ENCODE data around the gene FNIP2. TPM values are rescaled to one million over a fixed set of nuclear protein-coding genes. Genes with fewer than 3 reads are reported as not detected.
"Not testable (repeated sequence)": the region's sequence is repeated elsewhere in the genome, so short reads cannot be mapped to it uniquely, and the experiment has no call there.

The FNIP2 gene
- total RNA-seq, 1 donor from 2014 or later, result 30.5 TPM

- no peak overlapping the region for H3K4me3 Mint-ChIP-seq
- no peaks in the 10 kb centered on the region for H3K27me3 Mint-ChIP-seq (ENCODE audit: low read depth)
- TF ChIP-seq CTCF (conservative IDR thresholded peaks at IDR 0.05), result no peak
- DNase-seq (ENCODE audit: low read depth, low spot score), result no peak
- H3K27ac Mint-ChIP-seq (ENCODE audit: unreplicated experiment), result no peak overlapping the region
- no peaks in the 10 kb centered on the region for H3K4me1 Mint-ChIP-seq
- H3K36me3 Mint-ChIP-seq (ENCODE audit: low read depth), result no peaks in the 10 kb centered on the region
- peaks cover 9% of the 10 kb centered on the region for H3K9me3 Mint-ChIP-seq
These were observed 178.0 kb downstream of the FNIP2 start for GRCh38 chr4:158946825-158947224.

- H3K4me1 Mint-ChIP-seq, result no peaks in the 10 kb centered on the region
- DNase-seq (ENCODE audit: low read depth, low spot score), result no peak
- H3K36me3 Mint-ChIP-seq (ENCODE audit: low read depth), result peaks cover 6% of the 10 kb centered on the region
- H3K9me3 Mint-ChIP-seq, result peaks cover 15% of the 10 kb centered on the region
- H3K4me3 Mint-ChIP-seq, result no peak overlapping the region
- no peak for TF ChIP-seq CTCF (conservative IDR thresholded peaks at IDR 0.05)
- H3K27ac Mint-ChIP-seq (ENCODE audit: unreplicated experiment), result no peak overlapping the region
- no peaks in the 10 kb centered on the region for H3K27me3 Mint-ChIP-seq (ENCODE audit: low read depth)
These were observed 179.2 kb downstream of the FNIP2 start for GRCh38 chr4:158948071-158948470.

GRCh38 chr4:158949099-158949498 is 180.3 kb downstream of the FNIP2 start:
- H3K4me3 Mint-ChIP-seq, result no peak overlapping the region
- no peaks in the 10 kb centered on the region for H3K27me3 Mint-ChIP-seq (ENCODE audit: low read depth)
- no peak for TF ChIP-seq CTCF (conservative IDR thresholded peaks at IDR 0.05)
- H3K27ac Mint-ChIP-seq (ENCODE audit: unreplicated experiment), result no peak overlapping the region
- H3K4me1 Mint-ChIP-seq, result no peaks in the 10 kb centered on the region
- peaks cover 6% of the 10 kb centered on the region for H3K36me3 Mint-ChIP-seq (ENCODE audit: low read depth)
- no peak for DNase-seq (ENCODE audit: low read depth, low spot score)
- peaks cover 15% of the 10 kb centered on the region for H3K9me3 Mint-ChIP-seq

- H3K36me3 Mint-ChIP-seq (ENCODE audit: low read depth), result peaks cover 10% of the 10 kb centered on the region
- not testable (repeated sequence) for H3K27me3 Mint-ChIP-seq (ENCODE audit: low read depth); DNase-seq (ENCODE audit: low read depth, low spot score); H3K27ac Mint-ChIP-seq (ENCODE audit: unreplicated experiment); H3K4me3 Mint-ChIP-seq; H3K4me1 Mint-ChIP-seq
- H3K9me3 Mint-ChIP-seq, result peaks cover 14% of the 10 kb centered on the region
These were observed 183.5 kb downstream of the FNIP2 start for GRCh38 chr4:158952221-158952774.

- Mint-ChIP-seq H3K9me3 (peaks cover 11% of the 10 kb centered on the region), H3K36me3 (ENCODE audit: low read depth) (peaks cover 10% of the 10 kb centered on the region), H3K4me1 (peaks cover 16% of the 10 kb centered on the region)
- not testable (repeated sequence) for H3K27me3 Mint-ChIP-seq (ENCODE audit: low read depth); H3K4me3 Mint-ChIP-seq; DNase-seq (ENCODE audit: low read depth, low spot score); H3K27ac Mint-ChIP-seq (ENCODE audit: unreplicated experiment)
These were observed 187.5 kb downstream of the FNIP2 start for GRCh38 chr4:158956345-158956744.

GRCh38 chr4:158956918-158957317 is 188.1 kb downstream of the FNIP2 start:
- not testable (repeated sequence) for H3K4me3 Mint-ChIP-seq
- peaks cover 10% of the 10 kb centered on the region for H3K36me3 Mint-ChIP-seq (ENCODE audit: low read depth)

More at GRCh38 chr4:158956918-158957317, 188.1 kb downstream of the FNIP2 start:
- not testable (repeated sequence) for DNase-seq (ENCODE audit: low read depth, low spot score); H3K27me3 Mint-ChIP-seq (ENCODE audit: low read depth); H3K9me3 Mint-ChIP-seq; H3K27ac Mint-ChIP-seq (ENCODE audit: unreplicated experiment)
- peaks cover 21% of the 10 kb centered on the region for H3K4me1 Mint-ChIP-seq

Other genes starting within 250 kb of the FNIP2 start
- not detected in 2 replicates for gene RXFP1, start 247.1 kb upstream of the FNIP2 start, total RNA-seq
- gene C4orf46, start 97.1 kb upstream of the FNIP2 start, total RNA-seq, result 28.4 and 30.1 TPM in 2 replicates
- gene ETFDH, start 96.7 kb upstream of the FNIP2 start, total RNA-seq, result 15.8 and 17.5 TPM in 2 replicates
- 38.5 and 40.2 TPM in 2 replicates for gene PPID, start 45.6 kb upstream of the FNIP2 start, total RNA-seq